HEK293 (cell line): ENCODE data around the gene ADH4.

Experiments
- KLF17 ChIP-seq: fragments of 450-650 bp; formaldehyde crosslinking; IDR thresholded peaks from 2 replicates; pipeline ENCODE4 v1.5.1; 2016; ENCODE audit warnings: missing biosample characterization, missing genetic modification characterization
- KLF7 ChIP-seq: fragments of 450-650 bp; formaldehyde crosslinking; IDR thresholded peaks from 2 replicates; pipeline ENCODE4 v1.5.1; 2016; ENCODE audit warnings: missing biosample characterization, missing genetic modification characterization, borderline replicate concordance
- PATZ1 ChIP-seq: fragments of 450-650 bp; formaldehyde crosslinking; IDR thresholded peaks from 2 replicates; pipeline ENCODE4 v1.5.1; 2016; ENCODE audit warnings: missing biosample characterization, missing genetic modification characterization
- SP7 ChIP-seq: fragments of 450-650 bp; formaldehyde crosslinking; IDR thresholded peaks from 2 replicates; pipeline ENCODE4 v1.5.1; 2016; ENCODE audit warnings: missing biosample characterization, missing genetic modification characterization
- ZBTB48 ChIP-seq: fragments of 450-650 bp; formaldehyde crosslinking; IDR thresholded peaks from 2 replicates; pipeline ENCODE4 v1.5.1; 2016; ENCODE audit warnings: missing biosample characterization, missing genetic modification characterization
- ZBTB8A ChIP-seq: fragments of 450-650 bp; formaldehyde crosslinking; IDR thresholded peaks from 2 replicates; pipeline ENCODE4 v1.5.1; 2016; ENCODE audit warnings: missing biosample characterization, missing genetic modification characterization
- ZFP3 ChIP-seq: fragments of 450-650 bp; formaldehyde crosslinking; IDR thresholded peaks from 2 replicates; pipeline ENCODE4 v1.5.1; 2016; ENCODE audit warnings: low read depth, missing biosample characterization, missing genetic modification characterization
- ZNF114 ChIP-seq: fragments of 450-650 bp; formaldehyde crosslinking; IDR thresholded peaks from 2 replicates; pipeline ENCODE4 v1.5.0; 2017; ENCODE audit warnings: missing biosample characterization, missing genetic modification characterization
- ZNF121 ChIP-seq: fragments of 450-650 bp; formaldehyde crosslinking; IDR thresholded peaks from 2 replicates; pipeline ENCODE4 v1.5.1; 2016; ENCODE audit warnings: missing biosample characterization, missing genetic modification characterization
- ZNF148 ChIP-seq: fragments of 450-650 bp; formaldehyde crosslinking; IDR thresholded peaks from 2 replicates; pipeline ENCODE4 v1.5.0; 2017; ENCODE audit warnings: missing biosample characterization, missing genetic modification characterization, borderline replicate concordance
- ZNF157 ChIP-seq: fragments of 450-650 bp; formaldehyde crosslinking; IDR thresholded peaks from 2 replicates; pipeline ENCODE4 v1.5.1; 2016; ENCODE audit warnings: missing biosample characterization, missing genetic modification characterization
- ZNF202 ChIP-seq: fragments of 450-650 bp; formaldehyde crosslinking; IDR thresholded peaks from 2 replicates; pipeline ENCODE4 v1.5.1; 2016; ENCODE audit warnings: missing biosample characterization, missing genetic modification characterization, borderline replicate concordance
- ZNF274 ChIP-seq, 2 experiments: fragments of 200-500 bp in 1 of 2; fragments of 450-650 bp in 1 of 2; sonication (Bioruptor generic) in 1 of 2; formaldehyde crosslinking in 1 of 2; IDR thresholded peaks; 2 replicates each; pipeline versions ENCODE4 v1.5.1 to v1.6.1; 2014 to 2016; ENCODE audit warnings: borderline replicate concordance in 1 of 2, inconsistent platforms in 1 of 2, low read length in 1 of 2, missing biosample characterization in 1 of 2, missing genetic modification characterization in 1 of 2
- ZNF292 ChIP-seq: fragments of 450-650 bp; formaldehyde crosslinking; IDR thresholded peaks from 2 replicates; pipeline ENCODE4 v1.5.1; 2016; ENCODE audit warnings: low read depth, missing biosample characterization, missing genetic modification characterization, borderline replicate concordance
- ZNF335 ChIP-seq: fragments of 450-650 bp; formaldehyde crosslinking; conservative IDR thresholded peaks from 2 replicates; pipeline ENCODE4 v1.5.1; 2016; ENCODE audit warnings: missing biosample characterization, missing genetic modification characterization
- ZNF37A ChIP-seq: fragments of 450-650 bp; IDR thresholded peaks from 2 replicates; pipeline ENCODE4 v1.5.1; 2018; ENCODE audit warnings: missing biosample characterization, missing genetic modification characterization
- ZNF416 ChIP-seq: fragments of 450-650 bp; formaldehyde crosslinking; IDR thresholded peaks from 2 replicates; pipeline ENCODE4 v1.5.1; 2016; ENCODE audit warnings: missing biosample characterization, missing genetic modification characterization
- ZNF449 ChIP-seq: fragments of 450-650 bp; formaldehyde crosslinking; IDR thresholded peaks from 2 replicates; pipeline ENCODE4 v1.5.1; 2017; ENCODE audit warnings: missing biosample characterization, mild to moderate bottlenecking, missing genetic modification characterization, moderate library complexity
- ZNF510 ChIP-seq: fragments of 450-650 bp; formaldehyde crosslinking; IDR thresholded peaks from 2 replicates; pipeline ENCODE4 v1.5.1; 2018; ENCODE audit warnings: mild to moderate bottlenecking, missing genetic modification characterization, missing biosample characterization; ENCODE audit not compliant: insufficient replicate concordance
- ZNF544 ChIP-seq: fragments of 450-650 bp; formaldehyde crosslinking; IDR thresholded peaks from 2 replicates; pipeline ENCODE4 v1.5.0; 2017; ENCODE audit warnings: missing biosample characterization, missing genetic modification characterization
- ZNF610 ChIP-seq: fragments of 450-650 bp; formaldehyde crosslinking; IDR thresholded peaks from 2 replicates; pipeline ENCODE4 v1.5.1; 2016; ENCODE audit warnings: missing biosample characterization, missing genetic modification characterization, borderline replicate concordance
- ZNF624 ChIP-seq: fragments of 450-650 bp; formaldehyde crosslinking; IDR thresholded peaks from 2 replicates; pipeline ENCODE4 v1.5.1; 2017; ENCODE audit warnings: missing biosample characterization, missing genetic modification characterization
- ZNF658 ChIP-seq: fragments of 450-650 bp; formaldehyde crosslinking; IDR thresholded peaks from 2 replicates; pipeline ENCODE4; 2016; ENCODE audit warnings: missing biosample characterization, missing genetic modification characterization
- ZNF677 ChIP-seq: fragments of 450-650 bp; IDR thresholded peaks from 2 replicates; pipeline ENCODE4 v1.5.0; 2018; ENCODE audit warnings: missing biosample characterization, mild to moderate bottlenecking, missing genetic modification characterization, moderate library complexity
- ZNF785 ChIP-seq: fragments of 450-650 bp; formaldehyde crosslinking; IDR thresholded peaks from 2 replicates; pipeline ENCODE4 v1.5.1; 2016; ENCODE audit warnings: missing biosample characterization, missing genetic modification characterization
- ZNF791 ChIP-seq: fragments of 450-650 bp; formaldehyde crosslinking; IDR thresholded peaks from 2 replicates; pipeline ENCODE4 v1.5.1; 2016; ENCODE audit warnings: missing biosample characterization, missing genetic modification characterization
- ZNF837 ChIP-seq: fragments of 450-650 bp; formaldehyde crosslinking; IDR thresholded peaks from 2 replicates; pipeline ENCODE4 v1.5.1; 2016; ENCODE audit warnings: missing biosample characterization, missing genetic modification characterization
- TF ChIP-seq, protein P1 (sequence below): fragments of 450-650 bp; formaldehyde crosslinking; IDR thresholded peaks from 2 replicates; pipeline ENCODE4 v1.5.1; 2017; ENCODE audit warnings: missing biosample characterization, missing genetic modification characterization

ADH4 gene

DNA sequence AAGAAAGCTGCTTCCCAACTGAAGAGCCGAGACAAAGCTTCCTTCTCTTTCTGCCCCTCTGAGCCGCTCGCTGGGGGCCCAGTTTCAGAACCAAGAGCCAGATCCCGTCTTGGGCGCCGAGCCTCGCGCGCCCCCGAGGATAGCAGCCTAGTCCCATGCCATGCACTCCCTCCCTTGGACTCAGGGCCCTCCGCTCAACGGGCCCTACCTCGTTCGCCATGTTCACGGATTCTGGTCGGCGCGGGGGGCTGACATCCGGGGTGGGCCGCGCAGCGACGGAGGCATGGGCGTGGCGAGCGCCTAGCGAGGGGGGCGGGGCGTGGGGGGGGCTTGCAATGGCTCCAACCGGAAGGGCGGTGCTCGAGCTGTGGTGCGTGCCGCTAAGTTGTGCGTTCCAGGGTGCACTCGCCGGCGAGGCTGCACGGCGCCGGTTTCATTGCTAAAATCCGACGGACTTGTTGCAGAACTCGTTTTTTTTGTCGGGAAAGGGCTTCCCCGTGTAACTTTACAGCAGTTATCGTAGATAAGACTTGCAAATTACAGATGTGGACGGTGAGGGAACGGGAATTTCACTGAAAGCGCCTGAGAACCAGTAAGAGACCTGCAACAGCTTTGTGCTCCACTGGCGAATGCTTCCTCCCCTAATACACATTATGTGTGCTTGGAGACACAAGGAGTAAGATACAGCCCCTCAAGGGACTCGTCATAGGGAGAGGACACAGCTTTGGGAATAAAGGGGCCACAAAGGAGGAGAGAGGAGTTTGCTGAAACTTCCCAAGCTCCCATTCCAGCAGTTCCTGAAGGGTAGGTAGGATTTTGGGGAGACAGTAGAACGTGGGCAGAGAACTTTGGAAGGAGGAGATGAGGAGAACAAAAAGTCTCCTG, 55.4 kb downstream of the ADH4 start, which contains the start of gene ADH5 (continued):
- TF ChIP-seq, protein P1, sequence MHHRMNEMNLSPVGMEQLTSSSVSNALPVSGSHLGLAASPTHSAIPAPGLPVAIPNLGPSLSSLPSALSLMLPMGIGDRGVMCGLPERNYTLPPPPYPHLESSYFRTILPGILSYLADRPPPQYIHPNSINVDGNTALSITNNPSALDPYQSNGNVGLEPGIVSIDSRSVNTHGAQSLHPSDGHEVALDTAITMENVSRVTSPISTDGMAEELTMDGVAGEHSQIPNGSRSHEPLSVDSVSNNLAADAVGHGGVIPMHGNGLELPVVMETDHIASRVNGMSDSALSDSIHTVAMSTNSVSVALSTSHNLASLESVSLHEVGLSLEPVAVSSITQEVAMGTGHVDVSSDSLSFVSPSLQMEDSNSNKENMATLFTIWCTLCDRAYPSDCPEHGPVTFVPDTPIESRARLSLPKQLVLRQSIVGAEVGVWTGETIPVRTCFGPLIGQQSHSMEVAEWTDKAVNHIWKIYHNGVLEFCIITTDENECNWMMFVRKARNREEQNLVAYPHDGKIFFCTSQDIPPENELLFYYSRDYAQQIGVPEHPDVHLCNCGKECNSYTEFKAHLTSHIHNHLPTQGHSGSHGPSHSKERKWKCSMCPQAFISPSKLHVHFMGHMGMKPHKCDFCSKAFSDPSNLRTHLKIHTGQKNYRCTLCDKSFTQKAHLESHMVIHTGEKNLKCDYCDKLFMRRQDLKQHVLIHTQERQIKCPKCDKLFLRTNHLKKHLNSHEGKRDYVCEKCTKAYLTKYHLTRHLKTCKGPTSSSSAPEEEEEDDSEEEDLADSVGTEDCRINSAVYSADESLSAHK, result no peak
- TF ChIP-seq ZNF416 (tag by site-specific recombination) (no peak), PATZ1 (tag by site-specific recombination) (peak; percentile 56; the same call in 1 of the 2 replicates), ZNF677 (tag by site-specific recombination) (no peak), ZNF544 (tag by site-specific recombination) (no peak), ZNF658 (tag by site-specific recombination) (no peak), ZNF837 (tag by site-specific recombination) (no peak), ZBTB48 (tag by site-specific recombination) (no peak), ZNF37A (tag by site-specific recombination) (no peak), ZNF624 (tag by site-specific recombination) (no peak), ZNF292 (tag by site-specific recombination) (no peak), ZFP3 (tag by site-specific recombination) (0 out of 2 replicates have a peak, but pooled peaks have one; percentile 8), ZBTB8A (tag by site-specific recombination) (no peak; the same call in 1 of the 2 replicates), ZNF510 (tag by site-specific recombination) (no peak), ZNF610 (tag by site-specific recombination) (no peak), ZNF449 (tag by site-specific recombination) (no peak), ZNF157 (tag by site-specific recombination) (no peak), ZNF114 (tag by site-specific recombination) (no peak), KLF7 (tag by site-specific recombination) (peak; percentile 71; the same call in 1 of the 2 replicates), ZNF148 (tag by site-specific recombination) (no peak), ZNF274 (IDR thresholded peaks at IDR 0.05; ENCODE audit: low read length) (no peak), ZNF274 (tag by site-specific recombination; IDR thresholded peaks at IDR 0.05; ENCODE audit: borderline replicate concordance) (no peak), ZNF202 (tag by site-specific recombination) (no peak), ZNF785 (tag by site-specific recombination) (no peak), ZNF121 (tag by site-specific recombination) (no peak), ZNF791 (tag by site-specific recombination) (no peak), ZNF335 (tag by site-specific recombination) (peak; percentile 44; the same call in 1 of the 2 replicates), SP7 (tag by site-specific recombination) (no peak), KLF17 (tag by site-specific recombination) (no peak)
